Measurements from ENCODE around the gene LRRC3B.

DNA sequence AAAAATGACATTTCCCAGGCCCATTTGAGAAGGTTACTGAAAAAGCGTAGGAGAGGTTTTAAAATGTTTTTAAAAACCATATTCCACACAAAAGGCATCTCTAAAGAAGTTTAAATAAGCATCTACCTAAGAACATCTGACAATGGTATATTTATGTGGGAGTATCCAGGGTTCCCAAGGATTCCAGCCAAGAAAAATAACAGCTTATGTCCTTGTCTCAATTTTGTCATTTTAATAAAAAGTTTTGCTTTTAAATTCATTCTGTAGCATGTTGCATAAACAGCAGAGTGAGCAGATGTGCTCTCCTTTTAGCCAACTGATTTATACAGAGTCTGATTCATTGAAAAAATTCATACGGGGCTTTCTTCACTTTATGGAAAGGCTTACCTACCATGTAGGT is 129.9 kb downstream of the LRRC3B start:
- TF ChIP-seq L3MBTL2 (conservative IDR thresholded peaks at IDR 0.05): no peak
- no peak for TF ChIP-seq TARDBP (IDR thresholded peaks at IDR 0.05)
- TF ChIP-seq LEF1 (IDR thresholded peaks at IDR 0.05; ENCODE audit: borderline replicate concordance): no peak
- TF ChIP-seq SP1 (IDR thresholded peaks at IDR 0.05): no peak

Data from HEK293T (cell line).